Hepatocyte (in vitro differentiated cells): ENCODE measurements around the gene PRKAG2.

Source experiments
- EZH2 ChIP-seq: fragments of 200-600 bp; sonication (generic); IDR thresholded peaks from 2 replicates; pipeline ENCODE4 v1.6.1; 2016; ENCODE audit warnings: antibody characterized with exemption, mild to moderate bottlenecking, borderline replicate concordance
- EZH2phosphoT487 ChIP-seq: fragments of 200-600 bp; sonication (generic); IDR thresholded peaks from one replicate; pipeline ENCODE4 v1.6.1; 2018; ENCODE audit warnings: antibody characterized with exemption, mild to moderate bottlenecking, low read depth, moderate library complexity; ENCODE audit not compliant: unreplicated experiment, severe bottlenecking
- TF ChIP-seq, protein P1 (sequence below): fragments of 200-600 bp; sonication (generic); IDR thresholded peaks from 2 replicates; pipeline ENCODE4 v1.5.1; 2016; ENCODE audit warnings: antibody characterized with exemption, mild to moderate bottlenecking; ENCODE audit not compliant: poor library complexity

DNA sequence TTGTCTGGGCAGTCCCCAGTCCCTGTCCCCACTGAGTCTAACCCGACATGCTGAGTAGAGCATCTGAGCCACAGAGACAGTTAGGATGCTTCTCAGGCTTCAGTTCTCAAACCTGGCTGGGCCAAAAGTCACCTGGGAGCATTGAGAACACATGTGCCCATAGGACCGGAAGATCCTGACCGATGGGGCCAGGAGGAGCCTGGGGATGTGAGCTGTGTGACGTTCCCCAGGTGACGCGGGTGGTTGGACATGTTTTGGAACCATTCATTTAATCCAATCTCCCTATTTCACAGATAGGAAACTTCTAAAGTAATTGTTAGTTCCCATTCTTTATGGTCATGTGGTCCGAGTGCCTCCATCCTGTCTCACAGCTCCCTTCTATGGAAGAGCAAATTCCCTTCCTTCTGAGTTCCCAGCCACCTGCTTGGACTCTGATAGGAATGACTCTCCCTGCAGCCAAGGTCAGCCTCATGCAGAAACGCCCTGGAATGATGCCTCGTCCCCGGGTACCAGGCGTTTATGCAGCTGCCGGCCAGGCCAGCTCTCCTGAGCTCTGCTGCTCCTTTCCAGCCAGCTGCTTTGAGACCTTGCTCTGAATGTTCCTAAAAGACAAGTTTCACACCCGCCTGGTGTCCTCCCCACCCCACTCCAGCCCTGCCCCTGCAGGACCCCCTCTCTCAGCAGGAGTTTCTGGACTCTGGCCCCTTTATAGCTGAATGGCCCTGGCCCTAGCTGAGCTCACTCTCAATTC lies 190.7 kb downstream of the PRKAG2 start:
- no peak for TF ChIP-seq EZH2
- no peak for TF ChIP-seq EZH2phosphoT487
- TF ChIP-seq, protein P1, sequence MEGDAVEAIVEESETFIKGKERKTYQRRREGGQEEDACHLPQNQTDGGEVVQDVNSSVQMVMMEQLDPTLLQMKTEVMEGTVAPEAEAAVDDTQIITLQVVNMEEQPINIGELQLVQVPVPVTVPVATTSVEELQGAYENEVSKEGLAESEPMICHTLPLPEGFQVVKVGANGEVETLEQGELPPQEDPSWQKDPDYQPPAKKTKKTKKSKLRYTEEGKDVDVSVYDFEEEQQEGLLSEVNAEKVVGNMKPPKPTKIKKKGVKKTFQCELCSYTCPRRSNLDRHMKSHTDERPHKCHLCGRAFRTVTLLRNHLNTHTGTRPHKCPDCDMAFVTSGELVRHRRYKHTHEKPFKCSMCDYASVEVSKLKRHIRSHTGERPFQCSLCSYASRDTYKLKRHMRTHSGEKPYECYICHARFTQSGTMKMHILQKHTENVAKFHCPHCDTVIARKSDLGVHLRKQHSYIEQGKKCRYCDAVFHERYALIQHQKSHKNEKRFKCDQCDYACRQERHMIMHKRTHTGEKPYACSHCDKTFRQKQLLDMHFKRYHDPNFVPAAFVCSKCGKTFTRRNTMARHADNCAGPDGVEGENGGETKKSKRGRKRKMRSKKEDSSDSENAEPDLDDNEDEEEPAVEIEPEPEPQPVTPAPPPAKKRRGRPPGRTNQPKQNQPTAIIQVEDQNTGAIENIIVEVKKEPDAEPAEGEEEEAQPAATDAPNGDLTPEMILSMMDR: no peak
